Liver (tissue), 9 donors: Measurements from ENCODE around the gene PLA2G4B. TPM values are rescaled to one million over a fixed set of nuclear protein-coding genes. Genes with fewer than 3 reads are reported as not detected.

Experiments
- DNase-seq: peaks from one replicate; pipeline ENCODE4 v3.0.0-alpha.2; 2017; ENCODE audit warnings: low spot score
- H3K27ac ChIP-seq, 2 donors: one replicate each; pipeline ENCODE4 v1.7.0; 2013; ENCODE audit warnings: inconsistent platforms in 2 of 2, low read length in 2 of 2, control low read depth in 1 of 2, low read depth in 1 of 2, mild to moderate bottlenecking in 1 of 2
- H3K27me3 ChIP-seq, 4 donors: one replicate each; pipeline versions ENCODE4 v1.6.1 to v1.7.0; 2013; ENCODE audit warnings: low read length in 3 of 4, inconsistent platforms in 1 of 4, mild to moderate bottlenecking in 1 of 4, moderate library complexity in 1 of 4; ENCODE audit not compliant: control insufficient read depth in 4 of 4, insufficient read depth in 4 of 4
- H3K36me3 ChIP-seq, 4 donors: one replicate each; pipeline versions ENCODE4 v1.6.1 to v1.7.0; 2013; ENCODE audit warnings: low read length in 3 of 4, mild to moderate bottlenecking in 3 of 4, low read depth in 1 of 4, moderate library complexity in 1 of 4; ENCODE audit not compliant: control insufficient read depth in 4 of 4, insufficient read depth in 3 of 4
- H3K4me1 ChIP-seq, 4 donors: one replicate each; pipeline versions ENCODE4 v1.6.1 to v1.7.0; 2013; ENCODE audit warnings: low read length in 3 of 4, mild to moderate bottlenecking in 3 of 4, moderate library complexity in 1 of 4; ENCODE audit not compliant: control insufficient read depth in 4 of 4, insufficient read depth in 4 of 4
- H3K4me3 ChIP-seq, 3 donors: one replicate each; pipeline versions ENCODE4 v1.6.1 to v1.7.0; 2013; ENCODE audit warnings: low read length in 3 of 3, control low read depth in 1 of 3, low read depth in 1 of 3, mild to moderate bottlenecking in 1 of 3
- H3K9ac ChIP-seq, 2 donors: one replicate each; pipeline ENCODE4 v1.7.0; 2013; ENCODE audit warnings: low read length in 2 of 2, mild to moderate bottlenecking in 2 of 2, moderate library complexity in 2 of 2, control low read depth in 1 of 2, low read depth in 1 of 2
- H3K9me3 ChIP-seq, 4 donors: one replicate each; pipeline versions ENCODE4 v1.6.1 to v1.7.0; 2013; ENCODE audit warnings: low read length in 3 of 4; ENCODE audit not compliant: control insufficient read depth in 4 of 4
- ATF3 ChIP-seq: IDR thresholded peaks from 2 replicates; pipeline ENCODE4 v1.6.1; 2016; ENCODE audit warnings: antibody characterized with exemption
- CTCF ChIP-seq: fragments of 150-350 bp; IDR thresholded peaks from 2 replicates; pipeline ENCODE4 v1.5.1; 2017; ENCODE audit warnings: improper control_type of control experiment, low read depth, low read length; ENCODE audit not compliant: missing input control
- EGR1 ChIP-seq, 2 donors: IDR thresholded peaks; 2 replicates each; pipeline ENCODE4 v1.6.1; 2016 to 2018; ENCODE audit warnings: antibody characterized with exemption in 2 of 2, low read depth in 2 of 2
- FOXA1 ChIP-seq: IDR thresholded peaks from 2 replicates; pipeline ENCODE4 v1.6.1; 2016; ENCODE audit warnings: antibody characterized with exemption
- FOXA2 ChIP-seq: IDR thresholded peaks from 2 replicates; pipeline ENCODE4 v1.6.1; 2016; ENCODE audit warnings: antibody characterized with exemption
- GABPA ChIP-seq, 2 donors: IDR thresholded peaks in 1 of 2; conservative IDR thresholded peaks in 1 of 2; 2 replicates each; pipeline ENCODE4 v1.6.1; 2016; ENCODE audit warnings: antibody characterized with exemption in 2 of 2, mild to moderate bottlenecking in 1 of 2, moderate library complexity in 1 of 2
- HNF4A ChIP-seq, 2 donors: conservative IDR thresholded peaks; 2 replicates each; pipeline ENCODE4 v1.6.1; 2016; ENCODE audit warnings: antibody characterized with exemption in 2 of 2, mild to moderate bottlenecking in 2 of 2
- HNF4G ChIP-seq: IDR thresholded peaks from 2 replicates; pipeline ENCODE4 v1.6.1; 2016; ENCODE audit warnings: antibody characterized with exemption
- JUND ChIP-seq, 2 donors: IDR thresholded peaks; 2 replicates each; pipeline ENCODE4 v1.6.1; 2016; ENCODE audit warnings: antibody characterized with exemption in 2 of 2
- MAX ChIP-seq: IDR thresholded peaks from 2 replicates; pipeline ENCODE4 v1.6.1; 2016; ENCODE audit warnings: antibody characterized with exemption
- NR2F2 ChIP-seq: IDR thresholded peaks from 2 replicates; pipeline ENCODE4 v1.6.1; 2016; ENCODE audit warnings: antibody characterized with exemption
- RAD21 ChIP-seq, 2 donors: IDR thresholded peaks; 2 replicates each; pipeline ENCODE4 v1.6.1; 2016; ENCODE audit warnings: antibody characterized with exemption in 2 of 2, mild to moderate bottlenecking in 2 of 2
- REST ChIP-seq: IDR thresholded peaks from 2 replicates; pipeline ENCODE4 v1.6.1; 2016; ENCODE audit warnings: antibody characterized with exemption, mild to moderate bottlenecking
- RXRA ChIP-seq, 2 donors: IDR thresholded peaks; 2 replicates each; pipeline ENCODE4 v1.6.1; 2017 to 2018; ENCODE audit warnings: antibody characterized with exemption in 2 of 2, mild to moderate bottlenecking in 1 of 2
- SP1 ChIP-seq: IDR thresholded peaks from 2 replicates; pipeline ENCODE4 v1.6.1; 2018; ENCODE audit warnings: antibody characterized with exemption, mild to moderate bottlenecking
- TAF1 ChIP-seq: conservative IDR thresholded peaks from 2 replicates; pipeline ENCODE4 v1.6.1; 2016; ENCODE audit warnings: antibody characterized with exemption, mild to moderate bottlenecking
- YY1 ChIP-seq: IDR thresholded peaks from 2 replicates; pipeline ENCODE4 v1.6.1; 2016; ENCODE audit warnings: antibody characterized with exemption, mild to moderate bottlenecking
- ZBTB33 ChIP-seq: IDR thresholded peaks from 2 replicates; pipeline ENCODE4 v1.6.1; 2016; ENCODE audit warnings: antibody characterized with exemption
- WGBS: extraction: QIAGEN DNeasy Blood & Tissue Kit; methylation state at CpG from one replicate; pipeline ENCODE4 v1.1.7; 2013; 5-methylcytosine and 5-hydroxymethylcytosine counted together
- polyA plus RNA-seq, 2 donors: library from polyadenylated mRNA; stranded (reverse) in 1 of 2; unstranded in 1 of 2; fragments of 200-250 nt in 1 of 2; fragments of >200 nt in 1 of 2; fragmentation: Nextera tagmentation in 1 of 2; extraction: Ambion mirVana in 1 of 2; gene quantifications; one replicate each; pipeline versions ENCODE4 v1.2.1 to v1.2.3, GENCODE V29; 2013 to 2015
- total RNA-seq, 2 donors: library from RNA; depleted of rRNA; stranded (reverse); fragments of >200 nt; gene quantifications; one replicate each; pipeline ENCODE4 v1.2.3, GENCODE V29; 2014
- donor health status: healthy.
- donor health status: healthy.
- donor health status: healthy.
- donor health status: healthy.
- donor health status: healthy.

PLA2G4B gene
- total and polyA plus RNA-seq, 4 donors = 0.33 to 3.6 (median 2.3) TPM

- no peak overlapping the region for H3K9ac ChIP-seq
- H3K9me3 ChIP-seq = no peaks in the 10 kb centered on the region
- no peaks in the 10 kb centered on the region for H3K4me1 ChIP-seq
- DNase-seq = no peak
- 91% methylated on average over 10 of the region's 10 CpGs for WGBS
- no peak overlapping the region for H3K27ac ChIP-seq
- TF ChIP-seq ZBTB33 (no peak), RXRA (IDR thresholded peaks at IDR 0.05) (no peak), REST (no peak), RAD21 (IDR thresholded peaks at IDR 0.05) (no peak), TAF1 (no peak)
- H3K4me3 ChIP-seq = no peak overlapping the region
- no peaks in the 10 kb centered on the region for H3K27me3 ChIP-seq
- H3K36me3 ChIP-seq = peaks cover 0 to 3% (median 0%) of the 10 kb centered on the region in 4 donors
Observed at GRCh38 chr15:41853831-41854230, 15.2 kb downstream of the PLA2G4B start.

- no peak for DNase-seq
- H3K27me3 ChIP-seq = no peaks in the 10 kb centered on the region
Observed at GRCh38 chr15:41854443-41854842, 15.8 kb downstream of the PLA2G4B start.

More at GRCh38 chr15:41854443-41854842, 15.8 kb downstream of the PLA2G4B start:
- WGBS = 94% methylated on average over 9 of the region's 9 CpGs
- Histone ChIP-seq H3K4me1 (no peaks in the 10 kb centered on the region), H3K9ac (no peak overlapping the region), H3K27ac (no peak overlapping the region), H3K9me3 (no peaks in the 10 kb centered on the region), H3K4me3 (no peak overlapping the region), H3K36me3 (no peaks in the 10 kb centered on the region)
- TF ChIP-seq MAX = no peak
- no peak for TF ChIP-seq CTCF
- no peak for TF ChIP-seq ZBTB33
- TF ChIP-seq HNF4G = no peak
- no peak for TF ChIP-seq REST
- no peak for TF ChIP-seq ATF3
- TF ChIP-seq JUND (IDR thresholded peaks at IDR 0.05) = no peak
- TF ChIP-seq NR2F2 = no peak
- no peak for TF ChIP-seq EGR1 (IDR thresholded peaks at IDR 0.05; ENCODE audit: low read depth in 2 of 2)
- no peak for TF ChIP-seq SP1
- no peak for TF ChIP-seq RAD21 (IDR thresholded peaks at IDR 0.05)
- TF ChIP-seq TAF1 = no peak
- no peak for TF ChIP-seq YY1
- no peak for TF ChIP-seq FOXA2
- no peak for TF ChIP-seq FOXA1
- no peak for TF ChIP-seq RXRA (IDR thresholded peaks at IDR 0.05)
- TF ChIP-seq GABPA (IDR thresholded peaks at IDR 0.05 in 1 of 2, conservative IDR thresholded peaks at IDR 0.05 in 1 of 2) = no peak
- TF ChIP-seq HNF4A (conservative IDR thresholded peaks at IDR 0.05) = no peak
